Fibroblast of pulmonary artery (primary cell): ENCODE data around the gene CSTF3.
"Not testable (repeated sequence)": the region's sequence is repeated elsewhere in the genome, so short reads cannot be mapped to it uniquely, and the experiment has no call there.

Experiments
- DNase-seq: peaks from one replicate; pipeline ENCODE4 v3.0.0-alpha.2; 2010; ENCODE audit warnings: low read depth
- H3K4me3 ChIP-seq: replicated peaks from 2 replicates; pipeline ENCODE4 v1.5.1; 2011; ENCODE audit warnings: low read depth, mild to moderate bottlenecking, control low read depth, low read length, moderate library complexity
- TF ChIP-seq, protein P1 (sequence below): IDR thresholded peaks from 2 replicates; pipeline ENCODE4 v1.5.1; 2011; ENCODE audit warnings: mild to moderate bottlenecking, control low read depth, low read length, inconsistent platforms; ENCODE audit errors: missing control alignments

The CSTF3 gene

DNA sequence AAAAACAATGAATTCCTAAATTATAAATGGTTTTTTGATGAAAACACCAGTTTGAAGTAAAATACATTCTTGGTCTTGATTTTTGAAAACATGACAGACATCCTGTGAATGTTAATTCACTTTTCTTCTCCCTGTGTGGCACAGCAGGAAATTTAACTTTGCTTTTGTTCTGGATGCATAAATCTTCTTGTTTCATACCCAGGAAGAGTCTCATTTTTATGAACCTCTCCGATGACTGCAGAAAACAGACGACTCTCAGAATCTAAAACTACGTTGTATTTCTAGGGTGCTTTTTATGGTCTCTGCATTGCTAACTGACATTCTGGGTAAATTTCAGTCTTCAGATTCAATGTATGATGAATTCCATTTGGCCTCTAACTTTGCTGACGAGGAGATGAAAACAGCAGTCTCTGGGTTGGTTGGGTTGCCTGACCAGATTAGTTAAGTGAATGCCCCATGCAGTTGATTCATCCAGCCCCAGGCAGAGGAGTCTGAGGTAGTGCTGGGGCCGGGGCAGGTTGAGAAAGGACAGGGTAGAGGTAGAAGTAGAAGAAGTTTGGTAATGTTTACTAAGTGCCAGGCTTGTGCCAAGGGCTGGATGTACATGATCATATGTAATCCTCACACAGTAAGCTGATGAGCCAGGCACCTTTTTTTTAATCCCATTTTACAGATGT lies 101.8 kb downstream of the CSTF3 start:
- H3K4me3 ChIP-seq, result no peak overlapping the region
- no peak for DNase-seq
- TF ChIP-seq, protein P1, sequence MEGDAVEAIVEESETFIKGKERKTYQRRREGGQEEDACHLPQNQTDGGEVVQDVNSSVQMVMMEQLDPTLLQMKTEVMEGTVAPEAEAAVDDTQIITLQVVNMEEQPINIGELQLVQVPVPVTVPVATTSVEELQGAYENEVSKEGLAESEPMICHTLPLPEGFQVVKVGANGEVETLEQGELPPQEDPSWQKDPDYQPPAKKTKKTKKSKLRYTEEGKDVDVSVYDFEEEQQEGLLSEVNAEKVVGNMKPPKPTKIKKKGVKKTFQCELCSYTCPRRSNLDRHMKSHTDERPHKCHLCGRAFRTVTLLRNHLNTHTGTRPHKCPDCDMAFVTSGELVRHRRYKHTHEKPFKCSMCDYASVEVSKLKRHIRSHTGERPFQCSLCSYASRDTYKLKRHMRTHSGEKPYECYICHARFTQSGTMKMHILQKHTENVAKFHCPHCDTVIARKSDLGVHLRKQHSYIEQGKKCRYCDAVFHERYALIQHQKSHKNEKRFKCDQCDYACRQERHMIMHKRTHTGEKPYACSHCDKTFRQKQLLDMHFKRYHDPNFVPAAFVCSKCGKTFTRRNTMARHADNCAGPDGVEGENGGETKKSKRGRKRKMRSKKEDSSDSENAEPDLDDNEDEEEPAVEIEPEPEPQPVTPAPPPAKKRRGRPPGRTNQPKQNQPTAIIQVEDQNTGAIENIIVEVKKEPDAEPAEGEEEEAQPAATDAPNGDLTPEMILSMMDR, result no peak

DNA sequence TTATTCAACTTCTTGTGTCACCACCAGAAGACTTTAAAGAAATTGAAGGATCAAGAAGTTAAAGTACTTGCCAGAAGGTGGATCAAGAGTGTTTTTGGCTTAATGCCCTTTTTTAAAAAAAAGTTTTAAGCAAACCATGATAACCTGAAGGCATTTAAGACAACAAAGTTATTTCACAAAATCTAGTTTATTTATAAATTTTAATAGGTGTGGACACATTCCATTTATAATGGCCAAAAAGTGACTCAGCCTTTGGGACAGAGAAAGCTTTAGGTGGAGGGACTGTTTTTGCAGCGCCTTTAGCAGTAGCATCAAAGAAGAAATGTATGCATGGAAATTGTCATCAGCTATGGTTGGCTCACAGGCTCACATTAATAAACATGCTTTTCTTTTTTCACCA lies 104.0 kb downstream of the CSTF3 start:
- TF ChIP-seq, protein P1, result no peak
- no peak for DNase-seq
- H3K4me3 ChIP-seq, result no peak overlapping the region

DNA sequence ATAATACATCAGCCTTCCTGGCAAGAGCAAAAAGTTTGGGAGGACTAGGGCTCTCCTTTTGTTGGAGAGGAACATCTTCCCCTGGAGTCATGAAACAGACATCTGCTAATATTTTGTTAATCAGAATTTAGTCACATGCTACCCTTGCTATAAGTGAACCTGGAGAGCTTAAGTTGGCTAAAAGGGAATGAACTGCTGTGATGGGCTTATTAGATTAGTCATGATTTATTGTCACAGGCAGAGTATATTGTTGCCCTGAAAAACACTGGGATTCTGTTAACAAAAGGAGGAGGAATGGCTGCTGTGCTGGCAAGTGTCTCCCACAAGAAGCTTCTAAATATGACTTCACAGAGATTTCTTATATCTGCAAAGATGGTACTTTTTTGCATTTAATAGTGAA lies 105.9 kb downstream of the CSTF3 start:
- TF ChIP-seq, protein P1, result no peak
- no peak for DNase-seq
- H3K4me3 ChIP-seq, result no peak overlapping the region

DNA sequence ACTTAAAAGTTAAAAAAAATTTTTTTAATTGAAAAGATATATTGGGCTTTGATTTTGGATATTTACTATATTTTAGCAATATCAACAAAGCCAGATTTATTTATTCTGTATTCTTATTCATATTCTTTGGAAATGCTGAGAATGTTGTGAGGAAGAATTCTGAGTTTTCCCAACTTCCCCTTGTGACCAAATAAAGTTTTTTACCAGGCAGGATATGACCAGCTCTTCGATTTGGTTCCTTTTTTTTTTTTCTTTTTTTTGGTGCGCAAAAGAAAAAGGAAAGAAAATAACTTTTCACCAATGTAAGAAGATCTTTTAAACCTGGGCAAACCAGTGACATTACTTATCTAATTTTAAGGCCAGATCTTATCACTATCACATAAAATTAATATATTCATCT lies 109.0 kb downstream of the CSTF3 start:
- TF ChIP-seq, protein P1, result no peak
- DNase-seq, result no peak
- H3K4me3 ChIP-seq, result no peak overlapping the region

DNA sequence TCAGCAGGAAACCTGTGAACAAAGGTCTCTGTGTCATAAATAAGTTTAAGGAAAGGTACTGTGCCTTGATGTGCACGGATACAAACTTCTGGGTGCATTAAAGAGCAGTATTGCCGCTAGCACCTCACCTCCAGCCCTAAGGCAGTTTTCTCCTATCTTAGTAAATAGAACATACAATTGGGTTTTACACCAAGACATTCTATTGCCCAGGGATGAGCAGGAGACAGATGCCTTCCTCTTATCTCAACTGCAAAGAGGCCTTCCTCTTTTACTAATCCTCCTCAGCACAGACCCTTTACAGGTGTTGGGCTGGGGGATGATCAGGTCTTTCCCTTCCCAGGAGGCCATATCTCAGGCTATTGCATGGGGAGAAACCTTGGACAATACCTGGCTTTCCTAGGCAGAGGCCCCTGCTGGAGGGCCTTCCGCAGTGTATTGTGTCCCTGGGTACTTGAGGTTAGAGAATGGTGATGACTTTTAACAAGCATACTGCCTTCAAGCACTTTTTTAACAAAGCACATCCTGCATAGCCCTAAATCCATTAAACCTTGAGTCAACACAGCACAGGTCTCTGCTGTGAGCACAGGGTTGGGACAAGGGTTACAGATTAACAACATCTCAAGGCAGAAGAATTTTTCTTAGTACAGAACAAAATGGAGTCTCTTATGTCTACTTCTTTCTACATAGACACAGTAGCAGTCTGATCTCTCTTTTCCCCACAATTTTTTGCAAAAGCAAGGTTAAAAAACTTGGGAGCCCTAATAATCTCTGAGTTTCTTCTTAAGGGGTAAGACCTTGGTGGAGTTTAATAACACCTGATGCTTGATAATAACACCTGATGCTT lies 111.5 kb downstream of the CSTF3 start:
- DNase-seq, H3K4me3 ChIP-seq: not testable (repeated sequence)

DNA sequence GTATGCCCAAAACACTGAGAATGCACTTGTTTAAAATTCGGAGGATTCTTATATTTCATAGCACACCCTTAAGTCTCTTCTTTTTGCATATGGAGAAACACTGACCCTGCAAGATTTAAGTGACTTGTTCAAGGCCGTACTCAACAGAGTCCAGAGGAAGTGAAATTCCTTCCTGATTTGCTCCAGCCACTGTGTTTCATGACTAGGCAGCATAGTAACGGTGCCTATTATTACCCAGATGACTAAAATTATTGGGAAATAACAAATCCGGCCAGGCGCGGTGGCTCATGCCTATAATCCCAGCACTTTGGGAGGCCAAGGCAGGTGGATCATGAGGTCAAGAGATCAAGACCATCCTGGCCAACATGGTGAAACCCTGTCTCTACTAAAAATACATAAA lies 112.6 kb downstream of the CSTF3 start:
- not testable (repeated sequence) for DNase-seq, H3K4me3 ChIP-seq

DNA sequence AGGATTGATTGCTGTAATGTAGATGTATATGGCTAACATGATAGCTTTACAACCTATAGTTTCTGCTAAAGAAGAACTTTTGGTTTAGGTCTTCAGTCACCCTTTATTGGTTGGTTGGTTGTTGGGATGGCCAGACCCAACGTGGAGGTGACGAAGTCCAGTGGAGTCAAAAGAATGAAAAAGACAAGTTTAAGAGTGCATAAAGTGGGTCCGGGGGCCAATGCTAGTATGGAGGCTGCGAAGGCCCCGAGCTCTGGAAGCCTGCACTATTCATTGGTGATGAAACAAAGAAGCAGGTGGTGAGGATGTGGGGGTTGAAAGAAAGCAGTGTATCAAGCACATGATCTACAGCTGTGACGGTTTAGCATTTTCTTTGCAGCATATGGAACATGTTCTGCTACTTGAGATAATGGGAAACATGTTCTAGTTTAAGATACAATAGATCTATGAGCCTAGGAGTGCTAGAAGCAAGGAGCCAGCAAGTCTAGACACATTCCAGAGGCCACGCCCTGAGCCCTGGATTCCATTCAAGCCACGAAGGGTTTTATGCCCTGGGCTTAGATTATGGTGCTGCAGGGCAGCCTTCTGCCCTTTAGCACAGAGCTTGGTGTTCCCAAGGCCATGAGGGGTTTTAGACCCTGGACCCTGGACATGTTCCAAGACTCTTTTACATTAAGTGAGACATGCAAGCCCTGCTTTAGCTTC lies 115.6 kb downstream of the CSTF3 start:
- no peak overlapping the region for H3K4me3 ChIP-seq
- DNase-seq, result no peak
- TF ChIP-seq, protein P1, result no peak
